HL-60 (cell line): ENCODE results near the gene MT1X.

Experiments
- DNase-seq, 2 experiments: peaks; one replicate each; pipeline ENCODE4 v3.0.0-alpha.2; 2010 to 2020; ENCODE audit warnings: low read depth in 1 of 2, low spot score in 1 of 2
- H3K27ac ChIP-seq: fragments of 250-450 bp; sonication (Bioruptor Pico); replicated peaks from 2 replicates; pipeline ENCODE4 v1.5.1; 2020; ENCODE audit warnings: mild to moderate bottlenecking, moderate library complexity
- H3K27me3 ChIP-seq: fragments of 250-450 bp; sonication (Bioruptor Pico); 2 replicates; pipeline ENCODE4 v1.5.1; 2021; ENCODE audit warnings: mild to moderate bottlenecking, moderate library complexity; ENCODE audit not compliant: insufficient read depth, poor library complexity, severe bottlenecking
- H3K4me3 ChIP-seq: replicated peaks from 2 replicates; pipeline ENCODE4 v1.5.1; 2011; ENCODE audit warnings: mild to moderate bottlenecking, control low read depth, low read length; ENCODE audit not compliant: insufficient read depth
- CTCF ChIP-seq: IDR thresholded peaks from one replicate; pipeline ENCODE4 v1.5.1; 2011; ENCODE audit warnings: low read length, control low read depth, inconsistent platforms; ENCODE audit not compliant: insufficient read depth
- GABPA ChIP-seq: IDR thresholded peaks from 2 replicates; pipeline ENCODE4 v1.6.1; 2012; ENCODE audit warnings: low read depth
- POLR2AphosphoS5 ChIP-seq: IDR thresholded peaks from 2 replicates; pipeline ENCODE4 v1.6.1; 2012; ENCODE audit warnings: low read depth
- SPI1 ChIP-seq: IDR thresholded peaks from 2 replicates; pipeline ENCODE4 v1.6.1; 2012; ENCODE audit warnings: low read depth, mild to moderate bottlenecking, borderline replicate concordance
- TF ChIP-seq, protein P1 (sequence below): IDR thresholded peaks from 2 replicates; pipeline ENCODE4 v1.6.1; 2012; ENCODE audit warnings: low read depth; ENCODE audit not compliant: insufficient replicate concordance

MT1X gene

DNA sequence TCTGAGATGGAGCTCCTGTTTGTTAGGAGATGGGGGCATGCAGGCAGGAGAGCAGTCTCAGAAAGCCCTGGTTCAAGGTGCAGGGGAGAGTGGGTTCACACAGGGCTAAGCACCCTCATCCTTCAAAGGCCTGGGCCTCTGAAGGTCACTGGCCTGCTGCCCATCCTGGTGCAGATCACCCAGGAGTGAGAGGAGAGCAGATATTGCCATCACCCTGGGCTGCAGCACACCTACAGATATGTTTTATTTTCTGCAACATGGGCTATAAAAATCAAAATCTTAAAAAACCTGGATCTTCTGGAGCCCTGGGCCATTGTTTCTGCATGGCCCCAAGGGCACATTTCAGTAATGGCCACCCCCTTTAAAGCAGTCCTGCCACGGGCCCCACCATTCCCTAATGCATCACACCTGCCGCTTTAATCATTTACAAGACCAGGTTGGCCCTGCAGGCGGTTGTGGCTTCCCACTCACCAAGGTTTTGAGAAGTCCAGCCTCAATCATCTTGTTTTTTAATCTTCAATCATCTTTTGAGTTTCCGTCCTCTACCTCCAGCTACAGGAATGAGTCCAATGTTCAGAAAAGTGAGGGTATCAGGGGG is 27.3 kb downstream of the MT1X start:
- no peak for DNase-seq
- TF ChIP-seq, protein P1, sequence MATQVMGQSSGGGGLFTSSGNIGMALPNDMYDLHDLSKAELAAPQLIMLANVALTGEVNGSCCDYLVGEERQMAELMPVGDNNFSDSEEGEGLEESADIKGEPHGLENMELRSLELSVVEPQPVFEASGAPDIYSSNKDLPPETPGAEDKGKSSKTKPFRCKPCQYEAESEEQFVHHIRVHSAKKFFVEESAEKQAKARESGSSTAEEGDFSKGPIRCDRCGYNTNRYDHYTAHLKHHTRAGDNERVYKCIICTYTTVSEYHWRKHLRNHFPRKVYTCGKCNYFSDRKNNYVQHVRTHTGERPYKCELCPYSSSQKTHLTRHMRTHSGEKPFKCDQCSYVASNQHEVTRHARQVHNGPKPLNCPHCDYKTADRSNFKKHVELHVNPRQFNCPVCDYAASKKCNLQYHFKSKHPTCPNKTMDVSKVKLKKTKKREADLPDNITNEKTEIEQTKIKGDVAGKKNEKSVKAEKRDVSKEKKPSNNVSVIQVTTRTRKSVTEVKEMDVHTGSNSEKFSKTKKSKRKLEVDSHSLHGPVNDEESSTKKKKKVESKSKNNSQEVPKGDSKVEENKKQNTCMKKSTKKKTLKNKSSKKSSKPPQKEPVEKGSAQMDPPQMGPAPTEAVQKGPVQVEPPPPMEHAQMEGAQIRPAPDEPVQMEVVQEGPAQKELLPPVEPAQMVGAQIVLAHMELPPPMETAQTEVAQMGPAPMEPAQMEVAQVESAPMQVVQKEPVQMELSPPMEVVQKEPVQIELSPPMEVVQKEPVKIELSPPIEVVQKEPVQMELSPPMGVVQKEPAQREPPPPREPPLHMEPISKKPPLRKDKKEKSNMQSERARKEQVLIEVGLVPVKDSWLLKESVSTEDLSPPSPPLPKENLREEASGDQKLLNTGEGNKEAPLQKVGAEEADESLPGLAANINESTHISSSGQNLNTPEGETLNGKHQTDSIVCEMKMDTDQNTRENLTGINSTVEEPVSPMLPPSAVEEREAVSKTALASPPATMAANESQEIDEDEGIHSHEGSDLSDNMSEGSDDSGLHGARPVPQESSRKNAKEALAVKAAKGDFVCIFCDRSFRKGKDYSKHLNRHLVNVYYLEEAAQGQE: no peak
- TF ChIP-seq POLR2AphosphoS5: no peak
- no peak for TF ChIP-seq SPI1
- no peak for TF ChIP-seq CTCF
- TF ChIP-seq GABPA: no peak
- H3K27ac ChIP-seq: no peak overlapping the region
- no peak overlapping the region for H3K4me3 ChIP-seq
- no peaks in the 10 kb centered on the region for H3K27me3 ChIP-seq

DNA sequence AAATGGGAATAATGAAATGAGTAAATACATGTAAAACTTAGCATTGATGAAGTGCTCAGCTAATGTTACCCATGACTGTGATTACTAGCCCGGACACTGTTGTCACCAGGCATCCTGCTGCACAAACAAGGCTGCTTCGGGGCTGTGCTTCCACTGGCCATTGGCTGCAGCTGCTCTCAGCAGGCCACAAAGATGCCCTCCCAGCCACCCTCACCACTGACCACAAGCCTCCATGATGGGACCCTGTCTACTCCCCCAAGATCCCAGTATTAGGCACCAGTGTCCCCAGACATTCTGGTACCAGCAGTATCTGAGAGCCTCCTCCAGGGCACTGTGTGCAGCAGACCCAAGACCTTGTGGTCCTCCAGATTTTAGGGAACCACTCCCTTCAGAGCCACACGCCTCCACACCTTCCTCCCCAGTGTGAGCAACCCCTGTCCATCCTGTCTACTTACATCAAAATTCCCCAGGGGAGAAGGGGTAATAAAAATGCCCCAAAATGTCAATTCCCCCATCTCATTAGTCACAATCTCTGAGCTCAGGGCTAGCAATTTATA is 28.0 kb downstream of the MT1X start:
- Histone ChIP-seq H3K4me3 (no peak overlapping the region), H3K27ac (no peak overlapping the region), H3K27me3 (no peaks in the 10 kb centered on the region)
- TF ChIP-seq SPI1 (no peak), GABPA (no peak), POLR2AphosphoS5 (no peak), CTCF (no peak)
- TF ChIP-seq, protein P1: no peak
- no peak for DNase-seq

DNA sequence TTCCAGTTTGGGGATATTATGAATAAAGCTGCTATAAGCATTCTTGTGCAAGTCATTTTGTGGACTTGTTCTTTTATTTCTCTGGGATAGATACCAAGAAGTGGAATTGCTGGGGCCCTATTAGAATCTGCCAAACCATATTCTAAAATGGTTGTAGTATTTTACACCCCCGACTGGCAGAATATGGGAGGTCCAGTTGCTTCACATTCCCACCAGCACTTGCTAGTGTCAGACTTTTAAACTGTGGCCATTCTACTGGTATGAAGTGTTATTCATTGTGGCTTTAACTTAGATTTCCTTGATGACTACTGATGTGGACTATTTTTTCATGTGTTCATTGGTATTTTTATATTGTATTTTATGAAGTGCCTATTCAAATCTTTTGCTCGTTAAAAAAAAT is 29.6 kb downstream of the MT1X start:
- TF ChIP-seq SPI1 (no peak), POLR2AphosphoS5 (no peak), CTCF (no peak), GABPA (no peak)
- TF ChIP-seq, protein P1: no peak
- Histone ChIP-seq H3K27ac (no peak overlapping the region), H3K27me3 (no peaks in the 10 kb centered on the region), H3K4me3 (no peak overlapping the region)
- DNase-seq: no peak
